Right renal pelvis (tissue), 4 donors: Measurements from ENCODE around the gene MT1E. TPM values are rescaled to one million over a fixed set of nuclear protein-coding genes. Genes with fewer than 3 reads are reported as not detected.
"Not testable (repeated sequence)": the region's sequence is repeated elsewhere in the genome, so short reads cannot be mapped to it uniquely, and the experiment has no call there.

Source experiments
- DNase-seq, 4 donors: peaks; one replicate each; pipeline ENCODE4 v3.0.0-alpha.2; 2013; ENCODE audit warnings: low read depth in 4 of 4, low spot score in 3 of 4, missing footprints in 1 of 4
- polyA plus RNA-seq, 4 donors: library from polyadenylated mRNA; unstranded; fragments of 120-200 nt; gene quantifications; one replicate each; pipeline ENCODE4 v1.2.1, GENCODE V29; 2013; ENCODE audit not compliant: insufficient read length in 4 of 4

MT1E gene
- polyA plus RNA-seq, 4 donors: 21.8 to 53.3 (median 30.6) TPM

DNA sequence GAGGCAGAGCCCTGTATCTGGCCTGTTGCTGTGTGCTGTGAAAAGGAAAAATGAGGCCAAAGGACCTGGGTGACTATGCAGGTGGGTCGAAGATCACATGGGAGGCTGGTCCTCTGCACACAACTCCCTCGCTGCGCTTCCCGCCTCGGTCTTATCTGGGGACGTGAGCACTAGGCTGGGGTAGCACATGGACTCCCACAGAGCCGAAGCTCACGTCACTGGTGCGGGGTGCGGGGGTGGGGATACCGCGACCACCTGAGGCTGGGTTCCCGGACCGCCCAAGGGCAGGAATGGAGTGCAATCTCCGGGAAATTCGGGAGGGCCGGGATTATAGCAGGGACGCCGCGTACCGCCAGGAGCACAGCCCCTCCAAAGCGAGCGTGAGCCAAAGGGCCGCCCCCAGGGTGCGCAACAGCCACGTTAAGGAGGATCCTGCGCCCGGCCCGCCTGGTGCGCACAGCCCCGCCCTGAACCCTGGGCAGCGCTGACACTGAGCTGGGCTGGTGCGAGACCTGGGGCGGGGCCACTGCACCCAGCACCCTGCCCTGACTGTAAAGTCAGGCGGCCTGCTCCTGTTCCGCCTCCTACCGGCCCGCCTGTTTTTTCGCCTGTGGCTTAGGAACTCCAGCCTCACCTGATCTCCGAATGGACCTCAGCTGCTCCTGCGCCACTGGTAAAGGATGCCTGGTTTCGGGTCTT, 17.6 kb downstream of the MT1E start:
- no peak for DNase-seq

DNA sequence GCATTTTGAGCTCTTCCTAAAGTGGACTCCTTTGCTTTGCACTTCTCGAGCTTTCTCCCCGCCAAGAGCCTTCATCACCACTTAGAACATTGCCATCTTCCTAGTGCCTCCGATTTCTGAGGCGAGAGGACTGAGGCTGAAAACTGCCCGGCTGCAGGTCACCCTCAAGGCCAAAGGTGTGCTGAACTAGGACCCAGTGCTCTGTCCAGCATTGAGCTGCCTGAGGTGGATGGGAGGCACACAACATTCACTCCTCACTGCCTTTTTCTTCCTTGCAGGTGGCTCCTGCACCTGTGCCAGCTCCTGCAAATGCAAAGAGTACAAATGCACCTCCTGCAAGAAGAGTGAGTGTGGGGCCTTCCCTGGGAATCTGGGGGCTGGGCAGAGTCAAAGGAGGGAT, 18.3 kb downstream of the MT1E start:
- no peak for DNase-seq

DNA sequence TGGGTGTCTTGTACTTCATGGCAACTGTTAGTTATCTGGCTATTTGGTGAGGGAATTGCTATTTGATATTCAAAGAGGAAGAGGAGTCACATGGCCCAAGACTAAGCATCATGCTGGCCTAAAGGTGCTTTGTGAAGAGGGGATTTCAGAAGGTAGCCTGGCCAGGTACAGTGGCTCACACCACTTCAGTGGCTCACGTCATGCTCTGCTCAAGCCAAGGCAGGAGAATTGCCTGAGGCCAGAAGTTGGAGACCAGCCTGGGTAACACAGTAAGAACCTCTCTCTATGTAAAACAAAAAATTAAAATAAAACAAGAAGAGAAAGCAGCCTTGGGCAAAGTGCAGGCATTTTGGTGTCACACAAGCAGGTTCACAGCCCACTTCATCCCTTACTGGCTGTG, 19.7 kb downstream of the MT1E start:
- DNase-seq: no peak

DNA sequence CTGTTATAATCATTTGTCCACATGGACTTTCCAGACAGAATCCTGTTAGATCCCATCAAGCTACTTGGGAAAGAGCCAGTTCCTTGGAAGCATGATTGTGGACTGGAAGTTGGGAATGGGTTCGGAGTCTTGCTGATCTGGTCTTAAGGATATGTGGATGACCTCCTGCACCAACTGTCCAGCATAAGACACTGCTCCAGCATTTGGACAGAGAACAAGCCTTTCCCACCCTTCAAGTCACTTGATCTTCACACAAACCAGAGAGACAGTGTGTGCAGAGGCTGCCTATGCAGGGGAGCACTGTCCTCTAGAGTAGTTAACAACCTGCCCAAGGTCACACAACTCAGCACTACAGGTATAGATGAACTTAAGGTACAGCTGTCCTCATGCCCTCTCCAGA, 20.3 kb downstream of the MT1E start:
- no peak for DNase-seq

DNA sequence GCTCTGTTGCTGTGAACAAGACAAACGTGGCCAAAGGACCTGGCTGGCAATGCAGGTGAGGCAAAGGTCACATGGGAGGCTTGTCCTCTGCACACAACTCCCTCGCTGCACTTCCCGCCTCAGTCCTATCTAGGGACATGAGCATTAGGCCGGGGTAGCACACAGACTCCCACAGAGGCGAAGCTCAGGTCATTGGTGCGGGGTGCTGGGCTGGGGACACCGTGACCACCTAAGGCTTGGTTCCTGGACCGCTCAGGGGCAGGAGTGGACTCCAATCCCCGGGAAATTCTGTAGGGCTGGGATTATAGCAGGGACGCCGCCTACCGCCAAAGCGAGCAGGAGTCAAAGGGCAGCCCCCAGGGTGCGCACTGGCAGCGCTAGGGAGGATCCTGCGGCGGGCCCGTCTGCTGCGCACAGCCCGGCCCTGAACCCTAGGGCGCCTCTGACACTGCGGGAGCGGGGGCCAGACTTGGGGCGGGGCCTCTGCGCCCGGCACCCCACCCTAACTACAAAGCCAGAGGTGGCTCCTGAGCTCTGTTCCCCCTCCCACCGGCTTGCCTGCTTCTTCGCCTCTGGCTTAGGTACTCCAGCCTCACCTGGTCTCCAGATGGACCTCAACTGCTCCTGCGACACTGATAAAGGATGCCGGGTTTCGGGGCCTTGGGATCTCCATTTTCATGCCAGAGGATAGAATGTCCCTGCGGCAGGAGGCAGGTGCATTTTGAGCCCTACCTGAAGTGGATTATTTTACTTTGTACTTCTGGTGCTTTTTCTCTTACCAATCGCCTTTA, 22.3 kb downstream of the MT1E start:
- DNase-seq: no peak

DNA sequence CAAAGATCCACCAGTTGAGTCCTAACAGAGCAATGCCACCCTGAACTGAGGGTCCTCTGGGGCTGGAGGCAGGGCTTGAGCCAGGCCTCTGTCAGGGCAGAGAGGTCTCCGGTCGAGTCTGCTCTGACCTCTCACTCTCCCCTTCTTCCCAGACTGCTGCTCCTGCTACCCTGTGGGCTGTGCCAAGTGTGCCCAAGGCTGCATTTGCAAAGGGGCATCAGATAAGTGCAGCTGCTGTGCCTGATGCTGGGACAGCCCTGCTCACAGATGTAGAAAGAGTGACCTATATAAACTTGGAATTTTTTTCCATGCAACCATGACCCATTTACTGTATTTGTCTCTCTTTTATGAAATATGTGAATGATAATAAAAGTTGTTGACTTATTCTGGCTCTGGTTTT, 23.7 kb downstream of the MT1E start:
- DNase-seq: no peak

DNA sequence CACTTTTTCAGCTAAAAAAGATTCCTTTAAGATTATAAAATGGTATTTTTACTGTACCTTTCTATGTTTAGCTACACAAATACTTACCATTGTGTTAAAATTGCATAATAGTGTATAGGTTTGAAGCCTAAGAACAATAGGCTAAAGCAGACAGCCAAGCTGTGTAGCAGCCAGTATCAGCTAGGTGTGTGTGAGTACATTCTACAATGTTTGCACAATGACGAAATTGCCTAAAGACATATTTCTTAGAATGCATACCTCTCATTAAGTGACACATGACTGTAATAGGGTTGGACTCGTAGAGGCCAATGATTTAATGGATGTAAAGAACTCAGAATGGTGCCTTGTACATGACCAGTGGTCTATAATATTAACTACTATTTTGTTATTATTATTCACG, 24.2 kb downstream of the MT1E start:
- DNase-seq: no peak

DNA sequence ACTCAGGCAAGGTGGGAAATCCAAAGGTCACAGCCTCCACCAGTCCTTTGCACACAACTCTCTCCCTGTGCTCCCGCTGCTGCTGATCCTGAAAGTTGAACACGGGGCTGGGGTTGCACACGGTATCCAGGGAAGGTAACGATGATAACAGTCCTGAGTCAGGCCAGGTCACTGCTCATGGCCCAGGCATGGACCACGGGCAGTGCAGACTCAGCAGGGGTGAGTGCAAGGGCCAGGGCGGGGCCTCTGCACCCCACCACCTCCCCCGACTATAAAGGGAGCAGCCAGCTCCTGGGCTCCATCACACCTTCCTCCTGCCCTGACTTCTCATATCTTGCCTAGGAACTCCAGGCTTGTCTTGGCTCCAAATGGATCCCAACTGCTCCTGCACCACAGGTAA, 26.0 kb downstream of the MT1E start, which contains the start of gene MT1B:
Gene MT1B (plus strand): TSS at position 301 of the 400 bp plus-strand sequence. CDS start 68 bp downstream, at position 369.
- DNase-seq: no peak

DNA sequence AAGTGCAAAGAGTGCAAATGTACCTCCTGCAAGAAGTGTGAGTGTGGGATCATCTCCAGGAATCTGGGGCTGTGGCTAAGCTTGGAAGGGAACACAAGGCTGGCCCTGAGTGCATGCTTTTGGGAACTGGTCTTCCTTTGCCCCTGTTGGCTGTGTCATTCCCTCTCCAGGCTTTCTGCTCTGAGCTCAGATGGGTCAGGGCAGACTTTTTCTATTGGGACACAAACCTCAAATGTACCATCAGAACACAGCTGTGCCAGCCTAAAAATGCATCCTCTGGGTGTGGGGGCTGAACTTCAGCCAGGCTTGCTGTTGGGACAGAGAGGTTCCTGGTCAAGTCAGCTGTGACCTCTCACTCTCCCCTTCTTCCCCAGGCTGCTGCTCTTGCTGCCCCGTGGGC, 27.0 kb downstream of the MT1E start:
- no peak for DNase-seq

DNA sequence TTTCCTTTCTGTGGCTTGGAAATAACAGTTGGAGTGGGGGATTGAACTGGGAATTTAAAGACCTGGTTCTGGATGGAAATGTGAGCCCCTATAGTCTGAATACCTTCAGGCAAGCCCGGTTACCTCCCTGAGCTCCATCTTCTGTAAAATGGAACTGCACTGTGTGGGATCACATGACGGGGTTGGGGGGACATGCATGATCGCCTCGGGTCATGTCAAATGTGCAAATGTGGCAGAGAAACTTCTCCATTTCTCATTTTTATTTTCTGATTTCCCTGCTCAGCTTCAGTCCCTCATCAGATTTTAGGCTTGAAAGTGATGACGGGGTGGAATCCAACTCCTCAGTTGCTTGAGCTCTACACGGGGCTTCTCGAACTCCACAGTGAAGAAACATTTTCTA, 27.6 kb downstream of the MT1E start:
- no peak for DNase-seq

DNA sequence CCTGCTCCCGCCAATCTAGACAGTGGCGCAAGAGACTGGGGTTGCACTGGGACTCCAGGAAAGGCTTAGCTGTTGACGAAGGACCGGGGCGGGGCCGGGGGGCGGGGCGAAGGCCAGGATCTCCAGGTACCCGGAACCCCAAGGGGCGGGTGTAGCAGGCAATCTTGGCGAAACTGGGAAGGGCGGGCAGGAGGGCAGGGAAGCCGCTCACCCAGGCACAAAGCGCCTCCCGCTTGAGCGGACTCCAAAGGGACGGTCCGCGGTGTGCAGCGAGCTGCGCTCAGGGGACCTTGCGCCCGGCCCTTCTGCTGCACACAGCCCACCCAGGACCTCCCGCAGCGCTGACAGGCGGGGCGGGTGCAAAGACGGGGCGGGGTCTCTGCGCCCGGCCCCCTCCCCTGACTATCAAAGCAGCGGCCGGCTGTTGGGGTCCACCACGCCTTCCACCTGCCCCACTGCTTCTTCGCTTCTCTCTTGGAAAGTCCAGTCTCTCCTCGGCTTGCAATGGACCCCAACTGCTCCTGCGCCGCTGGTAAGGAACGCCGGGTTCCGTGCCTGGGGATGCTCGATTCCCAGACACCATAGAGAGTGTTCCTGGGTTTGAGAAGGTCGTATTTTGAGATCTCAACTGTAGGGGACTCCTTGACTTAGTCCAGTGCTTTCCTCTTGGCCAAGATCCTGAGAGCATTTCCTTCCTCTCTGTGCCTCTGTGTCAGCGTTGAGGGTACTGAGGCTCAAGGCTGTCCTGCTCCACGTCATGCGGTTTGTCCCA, 32.2 kb downstream of the MT1E start, which contains the start of gene MT1F:
Gene MT1F (plus strand): TSS at position 405 of the 772 bp plus-strand sequence. CDS start 100 bp downstream, at position 505.
- DNase-seq: peak in 3 of 4 donors; percentile 41 to 62 (median 61)

DNA sequence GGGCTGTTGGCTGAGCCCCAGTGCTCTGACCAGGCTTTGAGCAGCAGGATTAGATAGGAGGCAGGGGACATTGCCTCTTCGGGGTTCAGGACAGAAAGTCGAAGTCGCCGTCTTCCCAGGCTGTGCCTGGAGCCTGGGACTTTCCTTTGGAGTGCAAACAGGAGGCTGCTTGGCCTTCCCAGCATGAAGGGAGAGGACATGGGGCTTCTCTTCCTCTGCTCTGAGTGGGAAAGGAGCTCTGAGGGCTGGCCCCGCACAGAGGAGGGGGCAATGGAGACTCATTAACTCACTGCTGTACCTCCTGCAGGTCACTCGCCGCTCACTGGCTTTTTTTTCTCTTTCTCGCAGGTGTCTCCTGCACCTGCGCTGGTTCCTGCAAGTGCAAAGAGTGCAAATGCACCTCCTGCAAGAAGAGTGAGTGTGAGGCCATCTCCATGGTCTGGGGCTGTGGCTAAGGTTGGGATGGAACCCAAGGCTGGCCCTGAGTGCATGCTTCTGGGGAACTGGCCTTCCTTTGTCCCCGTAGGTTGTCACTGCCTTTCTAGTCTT, 32.8 kb downstream of the MT1E start:
- no peak for DNase-seq

DNA sequence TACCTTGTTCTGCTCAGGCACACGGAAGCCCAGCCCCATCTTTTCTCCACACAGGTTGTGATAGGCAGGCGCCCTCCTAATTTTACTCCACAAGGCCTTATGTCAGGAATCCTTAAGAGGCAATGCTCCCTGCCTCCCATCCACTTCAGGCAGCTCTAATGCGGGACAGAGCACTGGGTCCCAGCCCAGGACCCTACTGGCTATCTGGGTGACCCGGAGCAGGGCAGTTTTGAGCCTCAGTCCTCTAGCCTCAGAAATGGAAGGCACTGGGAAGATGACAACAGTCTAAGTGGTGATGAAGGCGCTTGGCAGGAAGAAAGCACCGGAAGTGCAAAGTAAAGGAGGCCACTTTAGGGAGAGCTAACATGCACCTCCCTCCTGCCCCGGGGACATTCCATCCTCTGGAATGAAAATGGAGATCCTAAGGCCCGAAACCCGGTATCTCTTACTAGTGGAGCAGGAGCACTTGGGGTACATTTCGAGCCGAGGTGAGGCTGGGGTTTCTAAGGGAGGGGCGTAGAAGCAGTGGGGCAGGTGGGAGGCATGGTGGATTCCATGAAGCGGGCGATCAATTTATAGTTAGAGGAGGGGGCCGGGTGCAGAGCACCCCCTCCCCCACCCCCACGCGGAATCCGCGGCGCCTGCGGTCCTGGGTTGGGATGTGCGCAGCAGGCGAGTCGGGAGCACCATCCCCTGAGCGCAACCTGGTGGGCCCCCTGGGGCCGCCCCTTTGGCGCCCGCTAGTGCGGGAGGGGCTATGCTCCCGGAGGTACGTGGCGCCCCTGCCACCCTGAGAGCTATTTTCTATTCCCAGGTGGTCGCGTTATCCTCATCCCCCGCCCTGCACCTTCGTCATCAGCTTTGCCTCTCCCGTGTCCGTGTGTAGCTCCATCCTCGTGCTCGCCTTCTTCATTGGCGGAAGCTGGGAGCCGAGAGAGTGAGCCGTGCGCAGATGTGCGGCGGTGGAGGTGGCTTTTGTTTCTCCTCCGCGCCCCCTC, 37.1 kb downstream of the MT1E start:
- DNase-seq: no peak

DNA sequence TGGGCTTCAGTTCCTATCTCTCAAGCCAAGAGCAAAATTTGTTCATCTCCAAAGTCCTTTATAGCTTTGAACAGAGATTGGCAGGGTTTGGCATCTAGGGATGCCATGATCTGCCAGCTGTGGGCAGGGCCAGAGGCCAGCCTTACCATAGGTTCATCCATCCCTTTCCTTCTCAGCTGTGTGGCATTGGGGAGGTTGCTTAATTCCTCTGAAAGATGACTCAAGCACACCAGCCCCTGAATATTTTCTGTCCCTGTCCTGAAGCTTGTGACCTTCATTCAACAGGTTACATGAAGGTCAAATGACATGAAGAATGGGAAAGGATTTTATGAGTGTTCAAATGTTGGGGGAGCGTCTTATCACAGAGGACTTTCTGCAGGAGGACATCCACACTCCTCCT, 38.9 kb downstream of the MT1E start:
- no peak for DNase-seq

DNA sequence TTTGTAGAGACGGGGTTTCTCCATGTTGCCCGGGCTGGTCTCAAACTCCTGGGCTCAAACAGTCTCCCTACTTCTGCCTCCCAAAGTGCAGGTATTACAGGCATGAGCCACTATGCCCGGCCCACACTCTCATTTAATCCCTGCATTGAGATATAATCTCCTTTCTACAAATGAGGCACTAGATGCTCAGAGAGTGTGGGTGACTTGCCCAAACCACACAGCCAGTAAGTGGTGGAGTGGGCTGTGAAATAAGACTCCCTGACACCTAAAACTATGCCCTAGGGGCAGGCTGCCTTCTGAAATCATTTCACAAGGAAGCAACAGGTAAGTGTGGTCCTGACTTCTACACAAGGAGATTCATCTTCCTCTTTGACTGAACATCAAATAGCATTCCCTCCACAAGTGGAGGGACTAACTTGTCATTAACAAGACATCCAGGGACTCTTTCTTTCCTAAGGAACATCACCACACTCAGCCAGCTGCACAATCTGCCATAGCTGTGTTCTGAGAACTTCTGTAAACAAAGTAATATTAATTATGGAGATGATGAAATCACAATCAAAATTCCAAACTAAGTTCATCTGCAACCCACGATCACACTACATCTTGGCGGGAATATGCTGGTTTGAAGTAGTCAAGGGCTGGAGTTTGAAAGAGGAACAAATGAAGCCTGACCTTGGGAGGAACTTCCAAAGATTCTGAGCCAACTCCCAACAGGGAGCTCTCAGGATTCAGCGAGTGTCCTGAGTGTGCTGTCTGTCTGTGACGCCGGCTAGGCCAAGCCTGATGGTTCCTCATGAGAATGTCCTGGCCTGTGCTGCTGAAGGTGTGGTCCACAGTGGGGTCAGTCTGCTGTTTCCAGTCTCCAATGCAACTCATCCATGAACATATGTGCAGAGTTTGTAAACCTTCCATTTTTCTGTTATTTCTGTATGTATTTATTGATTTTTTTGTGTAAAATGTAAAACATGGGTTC, 40.0 kb downstream of the MT1E start:
- DNase-seq: not testable (repeated sequence)

DNA sequence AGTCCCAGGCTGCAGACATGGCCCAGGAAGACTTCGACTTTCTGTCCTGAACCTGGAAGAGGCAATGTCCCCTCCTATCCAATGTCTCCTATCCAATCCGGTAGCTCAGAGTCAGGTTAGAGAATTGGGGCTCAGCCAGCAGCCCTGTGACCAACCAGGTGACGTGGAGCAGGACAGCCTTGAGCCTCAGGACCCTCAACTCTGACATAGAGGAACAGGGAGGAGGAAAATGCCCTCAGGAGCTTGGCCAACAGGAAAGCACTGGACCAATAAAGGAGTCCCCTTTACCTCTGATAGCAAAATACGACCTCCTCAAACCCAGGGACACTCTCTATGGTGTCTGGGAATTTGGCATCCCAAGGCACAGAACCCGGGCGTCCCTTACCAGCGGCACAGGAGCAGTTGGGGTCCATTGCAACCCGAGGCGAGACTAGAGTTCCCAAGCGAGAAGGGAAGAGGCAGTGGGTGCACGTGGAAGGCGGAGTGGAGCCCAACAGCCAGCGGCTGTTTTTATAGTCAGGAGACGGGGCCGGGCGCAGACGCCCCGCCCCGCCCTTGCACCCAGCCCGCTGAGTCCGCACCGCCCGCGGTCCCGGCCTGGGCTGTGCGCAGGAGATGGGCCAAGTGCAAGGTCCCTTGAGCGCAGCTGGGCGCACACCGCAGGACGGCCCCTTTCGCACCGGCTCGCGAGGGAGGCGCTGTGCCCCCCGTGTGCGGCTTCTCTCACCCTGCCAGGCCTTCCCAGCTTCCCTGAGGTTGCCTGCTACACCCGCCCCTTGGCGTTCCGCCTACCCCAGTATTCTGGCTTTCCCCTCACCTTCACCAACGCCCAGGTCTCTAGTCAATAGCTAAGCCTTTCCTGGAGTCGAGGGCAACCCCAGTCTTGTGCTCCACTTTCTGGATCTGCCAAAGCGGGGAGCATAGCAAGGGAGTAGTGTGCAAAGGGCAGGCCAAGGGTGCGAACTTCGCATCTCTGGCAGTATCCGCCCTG, 42.3 kb downstream of the MT1E start, which contains the start of gene MT1G:
Gene MT1G (minus strand): TSS at position 485 of the 991 bp plus-strand sequence. CDS start 72 bp downstream, at position 413.
- no peak for DNase-seq
